Neuronal stem cell (in vitro differentiated cells): Measurements from ENCODE around the gene CHTOP.
A peak's percentile ranks its signal among the peaks of the same experiment; 100 is the strongest.

ENCODE experiments used
- DNase-seq: peaks from one replicate; pipeline ENCODE4 v3.0.0-alpha.2; 2013; ENCODE audit warnings: low spot score
- H2AFZ ChIP-seq: one replicate; pipeline ENCODE4 v1.6.1; 2013; ENCODE audit warnings: mild to moderate bottlenecking, low read length, inconsistent platforms
- H2AK5ac ChIP-seq: 2 replicates; pipeline ENCODE4 v1.6.1; 2013; ENCODE audit warnings: low read depth, mild to moderate bottlenecking, inconsistent platforms, low read length, moderate library complexity, mixed read lengths
- H2BK120ac ChIP-seq: 2 replicates; pipeline ENCODE4 v1.6.1; 2013; ENCODE audit warnings: low read depth, mild to moderate bottlenecking, inconsistent platforms, low read length, moderate library complexity, mixed read lengths
- H2BK12ac ChIP-seq: one replicate; pipeline ENCODE4 v1.6.1; 2013; ENCODE audit warnings: low read length, inconsistent platforms
- H2BK15ac ChIP-seq: 2 replicates; pipeline ENCODE4 v1.6.1; 2013; ENCODE audit warnings: mild to moderate bottlenecking, low read length, inconsistent platforms, mixed read lengths
- H2BK5ac ChIP-seq: one replicate; pipeline ENCODE4 v1.6.1; 2013; ENCODE audit warnings: inconsistent platforms, mild to moderate bottlenecking, low read length, moderate library complexity
- H3K14ac ChIP-seq: one replicate; pipeline ENCODE4 v1.6.1; 2013; ENCODE audit warnings: low read length, inconsistent platforms
- H3K18ac ChIP-seq: 2 replicates; pipeline ENCODE4 v1.6.1; 2013; ENCODE audit warnings: low read length, inconsistent platforms
- H3K23ac ChIP-seq: 2 replicates; pipeline ENCODE4 v1.6.1; 2013; ENCODE audit warnings: low read depth, mild to moderate bottlenecking, mixed read lengths, low read length, inconsistent platforms; ENCODE audit not compliant: poor library complexity
- H3K27ac ChIP-seq: replicated peaks from 3 replicates; pipeline ENCODE4 v1.5.1; 2013; ENCODE audit warnings: low read length, inconsistent platforms
- H3K27me3 ChIP-seq, 3 experiments: 2 replicates each; pipeline ENCODE4 v1.6.1; 2013; ENCODE audit warnings: low read length in 3 of 3, mild to moderate bottlenecking in 2 of 3, inconsistent platforms in 1 of 3, low read depth in 1 of 3, mixed read lengths in 1 of 3, moderate library complexity in 1 of 3; ENCODE audit not compliant: control insufficient read depth in 3 of 3, insufficient read depth in 3 of 3
- H3K36me3 ChIP-seq, 2 donors: replicated peaks in 1 of 2; 2 replicates each; pipeline ENCODE4 v1.6.1; 2013; ENCODE audit warnings: low read length in 2 of 2; ENCODE audit not compliant: control insufficient read depth in 2 of 2, insufficient read depth in 2 of 2
- H3K4ac ChIP-seq: 2 replicates; pipeline ENCODE4 v1.6.1; 2013; ENCODE audit warnings: inconsistent platforms, mild to moderate bottlenecking, low read length, moderate library complexity
- H3K4me1 ChIP-seq, 2 donors: 1 replicate in 1 of 2; 2 replicates in 1 of 2; pipeline ENCODE4 v1.6.1; 2013; ENCODE audit warnings: low read length in 2 of 2, low read depth in 1 of 2; ENCODE audit not compliant: control insufficient read depth in 2 of 2, insufficient read depth in 1 of 2
- H3K4me2 ChIP-seq: one replicate; pipeline ENCODE4 v1.6.1; 2013; ENCODE audit warnings: mild to moderate bottlenecking, low read length, inconsistent platforms; ENCODE audit not compliant: insufficient read depth, poor library complexity, severe bottlenecking
- H3K4me3 ChIP-seq, 2 donors: 2 replicates each; pipeline ENCODE4 v1.5.1; 2013; ENCODE audit warnings: low read length in 2 of 2, mild to moderate bottlenecking in 2 of 2, inconsistent platforms in 1 of 2, moderate library complexity in 1 of 2
- H3K79me1 ChIP-seq: one replicate; pipeline ENCODE4 v1.6.1; 2013; ENCODE audit warnings: low read depth, mild to moderate bottlenecking, inconsistent platforms, low read length, moderate library complexity
- H3K9ac ChIP-seq: one replicate; pipeline ENCODE4 v1.6.1; 2013; ENCODE audit warnings: mild to moderate bottlenecking, low read depth, low read length, inconsistent platforms; ENCODE audit not compliant: poor library complexity
- H3K9me3 ChIP-seq, 2 donors: replicated peaks in 1 of 2; 2 replicates each; pipeline versions ENCODE3 to v1.6.1; 2013; ENCODE audit warnings: low read length in 2 of 2, mild to moderate bottlenecking in 2 of 2, inconsistent platforms in 1 of 2, low read depth in 1 of 2, mixed read lengths in 1 of 2, moderate library complexity in 1 of 2; ENCODE audit not compliant: control insufficient read depth in 2 of 2, insufficient read depth in 1 of 2
- H4K8ac ChIP-seq: one replicate; pipeline ENCODE4 v1.6.1; 2013; ENCODE audit warnings: low read depth, mild to moderate bottlenecking, inconsistent platforms, low read length, moderate library complexity
- H4K91ac ChIP-seq: one replicate; pipeline ENCODE4 v1.6.1; 2013; ENCODE audit warnings: low read length, low read depth, mild to moderate bottlenecking, inconsistent platforms; ENCODE audit not compliant: poor library complexity
- WGBS, 2 donors: extraction: QIAGEN DNeasy Blood & Tissue Kit; methylation state at CpG; one replicate each; pipeline ENCODE4 v1.1.7; 2013; ENCODE audit warnings: missing lambda C conversion rate in 2 of 2, mixed read lengths in 1 of 2; ENCODE audit not compliant: insufficient read length in 2 of 2, insufficient replicate concordance in 1 of 2; ENCODE audit errors: extremely low coverage in 2 of 2; 5-methylcytosine and 5-hydroxymethylcytosine counted together

The CHTOP gene

DNA sequence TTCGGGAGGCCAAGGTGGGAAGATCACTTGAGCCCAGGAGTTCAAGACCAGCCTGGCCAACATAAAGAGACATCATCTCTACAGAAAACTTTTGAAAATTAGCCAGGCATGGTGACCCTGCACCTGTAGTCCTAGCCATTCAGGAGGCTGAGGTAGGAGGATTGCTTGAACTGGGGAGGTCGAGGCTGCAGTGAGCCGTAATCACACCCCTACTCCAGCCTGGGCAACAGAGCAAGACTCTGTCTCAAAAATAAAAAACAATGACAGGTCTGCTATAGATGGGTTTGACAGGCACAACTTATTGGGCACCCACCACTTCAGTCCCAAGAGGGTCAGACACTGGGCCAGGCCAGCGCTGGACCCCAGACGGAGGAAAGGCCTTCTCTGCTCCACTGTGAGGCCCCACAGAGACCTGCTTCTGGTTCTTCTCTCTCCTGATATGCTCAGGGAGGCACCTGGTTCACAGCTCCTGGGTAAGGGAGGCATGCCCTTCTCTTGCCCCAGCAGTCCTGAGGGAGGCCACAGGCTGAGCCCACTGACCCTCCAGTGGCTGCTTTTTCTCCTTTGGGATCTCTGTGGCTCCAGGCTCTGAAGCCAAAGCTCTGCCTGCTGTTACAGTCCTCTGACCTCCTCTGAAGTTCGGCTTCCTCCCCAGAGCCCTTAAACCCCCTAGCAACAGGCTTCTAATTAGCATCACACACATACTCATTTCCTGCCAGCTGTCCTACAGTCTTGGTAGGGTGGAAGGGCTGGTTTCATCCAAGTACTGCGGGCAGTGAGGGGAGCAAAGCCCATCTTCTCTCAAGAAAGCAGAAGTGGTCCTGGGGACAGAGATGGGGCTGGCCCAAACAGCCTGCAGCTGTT, 35.3 kb upstream of the CHTOP start:
- no peaks in the 10 kb centered on the region for H3K79me1 ChIP-seq
- no peak overlapping the region for H4K8ac ChIP-seq
- H3K27ac ChIP-seq = no peak overlapping the region
- no peak overlapping the region for H3K23ac ChIP-seq
- no peak for DNase-seq
- H3K36me3 ChIP-seq = no peaks in the 10 kb centered on the region
- no peak overlapping the region for H3K18ac ChIP-seq
- no peak overlapping the region for H4K91ac ChIP-seq
- H2BK12ac ChIP-seq = no peak overlapping the region
- no peak overlapping the region for H3K14ac ChIP-seq
- no peak overlapping the region for H3K9ac ChIP-seq
- no peak overlapping the region for H2BK120ac ChIP-seq
- no peak overlapping the region for H2BK5ac ChIP-seq
- no peak overlapping the region for H3K4me2 ChIP-seq
- peaks cover 0 to 7% of the 10 kb centered on the region in 2 donors for H3K4me1 ChIP-seq
- H3K9me3 ChIP-seq = peaks cover 0 to 2% of the 10 kb centered on the region in 2 donors
- no peaks in the 10 kb centered on the region for H3K27me3 ChIP-seq
- no CpG with 5 or more reads among the region's 7 CpGs for WGBS, 2 donors
- peak overlapping the region; percentile 78 for H2AFZ ChIP-seq
- H2BK15ac ChIP-seq = no peak overlapping the region
- H3K4me3 ChIP-seq = no peak overlapping the region
- H3K4ac ChIP-seq = no peak overlapping the region
- no peak overlapping the region for H2AK5ac ChIP-seq

DNA sequence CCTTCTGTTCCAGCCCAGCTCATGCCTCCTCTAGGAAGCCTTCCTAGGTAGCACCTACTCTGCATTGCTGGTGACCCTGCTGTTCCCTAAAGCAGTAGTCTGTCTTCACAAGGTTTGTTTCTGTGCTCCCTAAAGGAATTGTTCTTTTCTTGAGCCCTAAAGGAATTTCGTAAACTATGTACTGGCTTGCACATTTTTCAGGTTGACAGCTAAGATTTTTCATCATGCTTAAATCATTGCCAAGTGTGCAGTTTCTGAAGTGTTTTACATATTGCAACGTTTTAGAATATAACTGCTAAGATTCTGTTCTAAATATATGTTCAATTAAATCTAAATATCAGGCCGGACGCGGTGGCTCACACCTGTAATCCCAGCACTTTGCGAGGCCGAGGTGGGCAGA, 34.0 kb upstream of the CHTOP start:
- no peak overlapping the region for H3K4me3 ChIP-seq
- no peak overlapping the region for H2BK15ac ChIP-seq
- WGBS, 2 donors = no CpG with 5 or more reads among the region's 7 CpGs
- H2AK5ac ChIP-seq = no peak overlapping the region
- H3K4me2 ChIP-seq = no peak overlapping the region
- peaks cover 0 to 2% of the 10 kb centered on the region in 2 donors for H3K9me3 ChIP-seq
- no peaks in the 10 kb centered on the region for H3K79me1 ChIP-seq
- no peak overlapping the region for H2AFZ ChIP-seq
- no peaks in the 10 kb centered on the region for H3K36me3 ChIP-seq
- no peak for DNase-seq
- H3K23ac ChIP-seq = no peak overlapping the region
- no peak overlapping the region for H4K91ac ChIP-seq
- no peak overlapping the region for H2BK5ac ChIP-seq
- H4K8ac ChIP-seq = no peak overlapping the region
- H3K4ac ChIP-seq = no peak overlapping the region
- H3K27me3 ChIP-seq = no peaks in the 10 kb centered on the region
- no peak overlapping the region for H2BK120ac ChIP-seq
- H3K9ac ChIP-seq = no peak overlapping the region
- H3K14ac ChIP-seq = no peak overlapping the region
- no peak overlapping the region for H3K27ac ChIP-seq
- H2BK12ac ChIP-seq = no peak overlapping the region
- H3K4me1 ChIP-seq = peaks cover 0 to 7% of the 10 kb centered on the region in 2 donors
- no peak overlapping the region for H3K18ac ChIP-seq

DNA sequence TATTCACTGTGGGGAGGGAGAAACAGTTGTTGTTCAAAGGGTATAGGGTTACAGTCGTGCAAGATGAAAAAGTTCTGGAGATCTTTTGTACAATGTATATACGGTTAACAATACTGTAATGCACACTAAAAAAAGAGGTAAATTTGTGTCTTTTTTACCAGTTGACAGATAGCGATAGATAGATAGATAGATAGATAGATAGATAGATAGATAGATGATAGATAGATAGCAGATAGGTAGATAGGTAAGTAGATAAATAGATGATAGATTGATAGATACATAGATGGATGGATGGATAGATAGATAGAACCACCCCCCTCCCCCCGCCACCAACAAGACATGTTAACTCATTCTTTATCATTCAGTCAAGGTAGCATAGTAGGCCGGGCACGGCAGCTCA, 31.1 kb upstream of the CHTOP start:
- H3K14ac ChIP-seq = no peak overlapping the region
- H3K23ac ChIP-seq = no peak overlapping the region
- no peaks in the 10 kb centered on the region for H3K27me3 ChIP-seq
- H3K9ac ChIP-seq = no peak overlapping the region
- no peak overlapping the region for H2BK12ac ChIP-seq
- no peak overlapping the region for H4K8ac ChIP-seq
- no CpG with 5 or more reads among the region's 6 CpGs for WGBS, 2 donors
- H3K4me1 ChIP-seq = peaks cover 1 to 7% of the 10 kb centered on the region in 2 donors
- no peaks in the 10 kb centered on the region for H3K36me3 ChIP-seq
- no peak overlapping the region for H2BK120ac ChIP-seq
- H4K91ac ChIP-seq = no peak overlapping the region
- H3K9me3 ChIP-seq = peaks cover 0 to 2% of the 10 kb centered on the region in 2 donors
- H3K18ac ChIP-seq = no peak overlapping the region
- H2AK5ac ChIP-seq = no peak overlapping the region
- no peak overlapping the region for H2BK5ac ChIP-seq
- H2AFZ ChIP-seq = no peak overlapping the region
- no peak overlapping the region for H2BK15ac ChIP-seq
- DNase-seq = no peak
- H3K4ac ChIP-seq = no peak overlapping the region
- H3K4me3 ChIP-seq = no peak overlapping the region
- no peak overlapping the region for H3K4me2 ChIP-seq
- no peak overlapping the region for H3K27ac ChIP-seq
- no peaks in the 10 kb centered on the region for H3K79me1 ChIP-seq

DNA sequence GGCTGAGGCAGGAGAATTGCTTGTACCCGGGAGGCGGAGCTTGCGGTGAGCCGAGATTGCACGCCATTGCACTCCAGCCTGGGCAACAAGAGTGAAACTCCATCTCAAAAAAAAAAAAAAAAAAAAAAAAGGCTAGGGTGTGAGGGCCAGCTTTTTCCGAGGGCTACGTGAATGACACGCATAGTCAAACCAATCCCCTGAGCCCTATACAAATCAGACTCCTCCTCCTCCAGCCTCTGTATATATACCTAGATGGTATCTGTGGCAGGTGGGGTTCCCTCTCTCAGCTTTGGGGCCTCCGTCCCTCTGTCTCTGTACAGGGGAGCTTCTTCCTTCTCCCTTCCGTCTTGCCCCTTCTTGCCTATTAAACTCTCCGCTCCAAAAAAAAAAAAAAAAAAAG, 27.7 kb upstream of the CHTOP start:
- no peak overlapping the region for H4K91ac ChIP-seq
- no peak overlapping the region for H3K14ac ChIP-seq
- H2BK15ac ChIP-seq = no peak overlapping the region
- no peak overlapping the region for H2AFZ ChIP-seq
- H3K9me3 ChIP-seq = no peaks in the 10 kb centered on the region
- H3K4ac ChIP-seq = no peak overlapping the region
- no CpG with 5 or more reads among the region's 11 CpGs for WGBS, 2 donors
- H2BK5ac ChIP-seq = no peak overlapping the region
- H2AK5ac ChIP-seq = no peak overlapping the region
- peaks cover 12 to 17% of the 10 kb centered on the region in 2 donors for H3K4me1 ChIP-seq
- no peak overlapping the region for H3K27ac ChIP-seq
- H2BK120ac ChIP-seq = no peak overlapping the region
- no peak overlapping the region for H3K9ac ChIP-seq
- H2BK12ac ChIP-seq = no peak overlapping the region
- no peak overlapping the region for H3K23ac ChIP-seq
- H3K27me3 ChIP-seq = no peaks in the 10 kb centered on the region
- no peak overlapping the region for H4K8ac ChIP-seq
- no peak overlapping the region for H3K4me3 ChIP-seq
- no peak overlapping the region for H3K18ac ChIP-seq
- H3K4me2 ChIP-seq = no peak overlapping the region
- no peaks in the 10 kb centered on the region for H3K36me3 ChIP-seq
- H3K79me1 ChIP-seq = no peaks in the 10 kb centered on the region
- DNase-seq = no peak
